ENCODE measurements around the gene ANAPC15. TPM values are rescaled to one million over a fixed set of nuclear protein-coding genes. Genes with fewer than 3 reads are reported as not detected.

ANAPC15 gene
- total RNA-seq, 1 experiment from 2014 or later, result 65.6 TPM

- Histone ChIP-seq H3K4me1 (ENCODE audit: control insufficient read depth in 1 of 2, insufficient read depth in 2 of 2, low read length in 2 of 2) (peaks cover 0 to 14% of the 10 kb centered on the region in 2 experiments; a peak in 1 of 4 replicates), H3K9ac (ENCODE audit: low read length) (no peak overlapping the region), H3K27ac (ENCODE audit: low read depth, low read length) (no peak overlapping the region), H3K9me3 (ENCODE audit: control insufficient read depth in 1 of 2, insufficient read depth in 1 of 2, low read depth in 1 of 2, low read length in 2 of 2) (no peaks in the 10 kb centered on the region), H3K79me2 (ENCODE audit: insufficient read depth, low read length) (no peaks in the 10 kb centered on the region), H3K9me2 (ENCODE audit: insufficient read depth) (no peaks in the 10 kb centered on the region), H3K4me2 (ENCODE audit: low read length) (no peak overlapping the region), H2AFZ (ENCODE audit: low read depth, low read length, poor library complexity, severe bottlenecking) (no peak overlapping the region), H3K27me3 (ENCODE audit: insufficient read depth, low read length) (no peaks in the 10 kb centered on the region), H3K4me3 (replicated peaks in 1 of 2; ENCODE audit: low read depth in 1 of 2, low read length in 2 of 2) (no peak overlapping the region), H3K36me3 (ENCODE audit: control insufficient read depth in 1 of 2, insufficient read depth in 2 of 2, low read length in 2 of 2) (no peaks in the 10 kb centered on the region), H4K20me1 (ENCODE audit: insufficient read depth) (no peaks in the 10 kb centered on the region)
- BruUV-seq (replicated peaks), result no TSS peak
- intact Hi-C loops (cut with micrococcal nuclease), result no loop called here
- DNase-seq (ENCODE audit: low read depth, low spot score) (no peak), ATAC-seq (no peak)
- ChIA-PET POLR2A (no interaction called here), RAD21 (ENCODE audit: low non-redundant PET in 1 of 2, low total read pairs in 2 of 2, uncharacterized antibody in 2 of 2, unreplicated experiment in 2 of 2) (no interaction called here), CTCF (no interaction called here)
- no peak for TF ChIP-seq CEBPB (IDR thresholded peaks at IDR 0.05; ENCODE audit: low read depth)
- TF ChIP-seq TCF7L2 (IDR thresholded peaks at IDR 0.05; ENCODE audit: borderline replicate concordance, extremely low read depth, insufficient read depth, insufficient read length), result no peak
- TF ChIP-seq EGR1 (IDR thresholded peaks at IDR 0.05; ENCODE audit: low read depth), result no peak
- TF ChIP-seq ZBTB33 (IDR thresholded peaks at IDR 0.05; ENCODE audit: extremely low read depth, insufficient replicate concordance, low read length), result no peak
- no peak for TF ChIP-seq ATF3 (IDR thresholded peaks at IDR 0.05)
- TF ChIP-seq EZH2phosphoT487 (IDR thresholded peaks at IDR 0.05; ENCODE audit: borderline replicate concordance), result no peak
- no peak for TF ChIP-seq YY1 (IDR thresholded peaks at IDR 0.05; ENCODE audit: extremely low read depth, insufficient replicate concordance, low read depth, low read length)
- no peak for TF ChIP-seq EZH2 (IDR thresholded peaks at IDR 0.05)
- no peak for TF ChIP-seq ZFX (IDR thresholded peaks at IDR 0.05)
- no peak for TF ChIP-seq RAD21 (IDR thresholded peaks at IDR 0.05; ENCODE audit: low read depth)
- TF ChIP-seq SIN3A (IDR thresholded peaks at IDR 0.05; ENCODE audit: low read depth), result no peak
These were observed 27.0 kb upstream of the ANAPC15 start for GRCh38 chr11:72139500-72139899.

Data from HCT116 (cell line).